GM19468 (cell line): Measurements from ENCODE around the gene FBXO11.
"Not testable (repeated sequence)": the region's sequence is repeated elsewhere in the genome, so short reads cannot be mapped to it uniquely, and the experiment has no call there.

ENCODE experiments used
- ATAC-seq: cut with Tn5 transposase; IDR thresholded peaks from one replicate; pipeline ENCODE4 v1.9.1; 2021; ENCODE audit warnings: mild to moderate bottlenecking, moderate library complexity, moderate number of reproducible peaks; ENCODE audit not compliant: unreplicated experiment; ENCODE audit errors: extremely low read depth

The FBXO11 gene

GRCh38 chr2:47906157-47907038, at the start of gene FBXO11:
TSS of gene FBXO11 (minus strand) at chr2:47906498. CDS start at chr2:47905720, 778 bp downstream.
- peak; percentile 71 for ATAC-seq

GRCh38 chr2:47950340-47951301, 44.3 kb upstream of the FBXO11 start:
- no peak for ATAC-seq

- no peak for ATAC-seq
Observed at GRCh38 chr2:47946593-47946992, 40.3 kb upstream of the FBXO11 start.

GRCh38 chr2:47945046-47945781, 38.9 kb upstream of the FBXO11 start:
- ATAC-seq = no peak

- ATAC-seq = no peak
Observed at GRCh38 chr2:47941936-47942335, 35.6 kb upstream of the FBXO11 start.

- ATAC-seq = no peak
Observed at GRCh38 chr2:47937677-47938076, 31.4 kb upstream of the FBXO11 start.

GRCh38 chr2:47935071-47935470, 28.8 kb upstream of the FBXO11 start:
- ATAC-seq = no peak

GRCh38 chr2:47918043-47918442, 11.7 kb upstream of the FBXO11 start:
- no peak for ATAC-seq

GRCh38 chr2:47917276-47917961, 11.1 kb upstream of the FBXO11 start:
- no peak for ATAC-seq

GRCh38 chr2:47916412-47916811, 10.1 kb upstream of the FBXO11 start:
- ATAC-seq = no peak

- ATAC-seq = not testable (repeated sequence)
Observed at GRCh38 chr2:47910662-47911061, 4.4 kb upstream of the FBXO11 start.

- no peak for ATAC-seq
Observed at GRCh38 chr2:47908682-47909081, 2.4 kb upstream of the FBXO11 start.

- ATAC-seq = peak; percentile 26
Observed at GRCh38 chr2:47907039-47907781, 912 bp upstream of the FBXO11 start.

GRCh38 chr2:47905386-47906156, 727 bp downstream of the FBXO11 start:
- no peak for ATAC-seq

GRCh38 chr2:47903781-47904490, 2.4 kb downstream of the FBXO11 start:
- no peak for ATAC-seq

GRCh38 chr2:47901892-47902291, 4.4 kb downstream of the FBXO11 start:
- ATAC-seq = not testable (repeated sequence)

GRCh38 chr2:47900857-47901256, 5.4 kb downstream of the FBXO11 start:
- ATAC-seq = no peak
